T-helper 2 cell treated with Interferon-gamma antibody and Interleukin-4, amounts not matched to agents 100 ng/mL and 5 ng/mL, for 36 hours (primary cell): Measurements from ENCODE around the gene TRABD2B. TPM values are rescaled to one million over a fixed set of nuclear protein-coding genes. Genes with fewer than 3 reads are reported as not detected.

Experiments
- intact Hi-C: fragments of 100-400 bp; cut with micrococcal nuclease; formaldehyde crosslinking; loops from one replicate; pipeline ENCODE4 v1.15.1; 2023
- total RNA-seq: library from RNA; stranded (reverse); gene quantifications from 2 replicates; pipeline ENCODE4 v1.2.3, GENCODE V29; 2022

TRABD2B gene
- total RNA-seq, 1 donor from 2014 or later: not detected

- intact Hi-C loops: no loop called here
These were observed 214.6 kb downstream of the TRABD2B start for GRCh38 chr1:47782414-47783166.

- intact Hi-C loops: no loop called here
These were observed 215.8 kb downstream of the TRABD2B start for GRCh38 chr1:47781171-47781959.

GRCh38 chr1:47780469-47780995, 216.7 kb downstream of the TRABD2B start:
- intact Hi-C loops: no loop called here

GRCh38 chr1:47779613-47780012, 217.6 kb downstream of the TRABD2B start:
- intact Hi-C loops: no loop called here

- intact Hi-C loops: no loop called here
These were observed 218.9 kb downstream of the TRABD2B start for GRCh38 chr1:47778280-47778679.

- intact Hi-C loops: no loop called here
These were observed 219.9 kb downstream of the TRABD2B start for GRCh38 chr1:47777322-47777721.

- intact Hi-C loops: no loop called here
These were observed 220.5 kb downstream of the TRABD2B start for GRCh38 chr1:47776667-47777131.

- intact Hi-C loops: no loop called here
These were observed 222.0 kb downstream of the TRABD2B start for GRCh38 chr1:47774986-47775834.

- intact Hi-C loops: no loop called here
These were observed 224.1 kb downstream of the TRABD2B start for GRCh38 chr1:47772960-47773682.

GRCh38 chr1:47772281-47772680, 224.9 kb downstream of the TRABD2B start:
- intact Hi-C loops: no loop called here

GRCh38 chr1:47771751-47772150, 225.4 kb downstream of the TRABD2B start:
- intact Hi-C loops: no loop called here

GRCh38 chr1:47769983-47770382, 227.2 kb downstream of the TRABD2B start:
- intact Hi-C loops: no loop called here

GRCh38 chr1:47769295-47769694, 227.9 kb downstream of the TRABD2B start:
- intact Hi-C loops: no loop called here

GRCh38 chr1:47767741-47768100, 229.5 kb downstream of the TRABD2B start:
- intact Hi-C loops: no loop called here

GRCh38 chr1:47766832-47767740, 230.1 kb downstream of the TRABD2B start:
- intact Hi-C loops: no loop called here

- intact Hi-C loops: no loop called here
These were observed 231.3 kb downstream of the TRABD2B start for GRCh38 chr1:47765742-47766485.

- intact Hi-C loops: no loop called here
These were observed 231.9 kb downstream of the TRABD2B start for GRCh38 chr1:47765236-47765635.

- intact Hi-C loops: no loop called here
These were observed 232.6 kb downstream of the TRABD2B start for GRCh38 chr1:47764461-47765046.
